HG02970 (cell line): Measurements from ENCODE around the gene NADK.
A peak's percentile ranks its signal among the peaks of the same experiment; 100 is the strongest.
"Not testable (repeated sequence)": the region's sequence is repeated elsewhere in the genome, so short reads cannot be mapped to it uniquely, and the experiment has no call there.

Experiments
- ATAC-seq: cut with Tn5 transposase; IDR thresholded peaks from one replicate; pipeline ENCODE4 v1.9.1; 2021; ENCODE audit warnings: mild to moderate bottlenecking, moderate library complexity, moderate number of reproducible peaks; ENCODE audit not compliant: unreplicated experiment, low FRiP score

Gene NADK

DNA sequence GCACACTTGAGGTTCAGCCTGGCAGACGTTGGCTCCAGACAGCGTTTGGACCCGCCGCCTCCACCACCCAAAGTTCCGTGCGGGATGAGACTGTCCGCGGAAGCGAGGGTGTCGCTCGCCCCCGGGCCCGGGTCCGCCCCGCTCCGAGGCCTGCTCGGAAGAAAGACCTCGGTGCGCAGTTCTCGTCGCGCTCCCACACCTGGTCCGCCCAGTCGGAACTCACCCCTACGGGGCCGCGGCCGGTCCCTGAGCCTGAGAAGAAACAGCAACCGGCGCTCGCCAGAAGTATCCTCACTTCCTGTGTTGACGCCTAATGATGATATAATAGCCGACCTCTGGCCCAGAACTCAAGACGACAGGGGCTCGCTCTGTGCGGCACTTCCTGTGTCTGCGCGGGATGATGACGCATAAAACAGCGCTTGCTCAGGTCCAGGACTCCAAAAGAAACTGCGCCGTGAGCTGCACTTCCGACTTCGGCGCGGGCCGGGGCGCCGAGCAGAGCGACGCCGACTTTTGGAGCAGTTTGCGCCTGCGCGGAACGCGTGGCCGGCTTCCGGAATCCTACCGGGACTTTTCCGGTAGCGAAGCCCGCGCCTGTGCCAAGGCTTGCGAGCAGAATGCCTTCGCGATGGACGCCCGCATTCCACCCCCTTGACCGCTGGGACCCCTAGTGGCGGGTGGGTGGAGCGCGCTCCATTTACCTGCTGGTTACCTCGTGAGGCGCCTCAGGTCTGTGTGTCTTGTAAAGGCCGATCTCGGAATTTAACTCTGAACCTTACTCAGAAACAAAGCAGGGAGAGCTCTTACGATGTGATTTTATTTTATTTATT is 54.0 kb downstream of the NADK start, which contains the start of gene CDK11A:
Gene CDK11A (minus strand): TSS at position 323 of the 830 bp plus-strand sequence. CDS start 1,539 bp downstream, outside the sequence.
- ATAC-seq, result peak; percentile 98

DNA sequence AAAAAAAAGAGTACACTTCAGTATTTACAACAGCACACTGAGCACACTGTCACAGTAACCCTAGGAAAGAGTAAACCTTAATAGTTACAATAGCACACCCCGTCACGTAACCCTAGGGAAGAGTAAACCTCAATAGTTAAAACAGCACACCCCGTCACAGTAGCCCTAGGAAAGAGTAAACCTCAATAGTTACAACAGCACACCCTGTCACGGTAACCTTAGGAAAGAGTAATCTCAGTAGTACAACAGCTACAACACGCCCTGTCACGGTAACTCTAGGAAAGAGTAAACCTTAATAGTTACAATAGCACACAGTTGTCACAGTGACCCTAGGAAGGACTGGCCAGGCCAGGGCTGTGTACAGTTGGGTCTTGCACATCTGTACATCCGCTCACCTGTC is 57.1 kb downstream of the NADK start:
- ATAC-seq, result no peak

DNA sequence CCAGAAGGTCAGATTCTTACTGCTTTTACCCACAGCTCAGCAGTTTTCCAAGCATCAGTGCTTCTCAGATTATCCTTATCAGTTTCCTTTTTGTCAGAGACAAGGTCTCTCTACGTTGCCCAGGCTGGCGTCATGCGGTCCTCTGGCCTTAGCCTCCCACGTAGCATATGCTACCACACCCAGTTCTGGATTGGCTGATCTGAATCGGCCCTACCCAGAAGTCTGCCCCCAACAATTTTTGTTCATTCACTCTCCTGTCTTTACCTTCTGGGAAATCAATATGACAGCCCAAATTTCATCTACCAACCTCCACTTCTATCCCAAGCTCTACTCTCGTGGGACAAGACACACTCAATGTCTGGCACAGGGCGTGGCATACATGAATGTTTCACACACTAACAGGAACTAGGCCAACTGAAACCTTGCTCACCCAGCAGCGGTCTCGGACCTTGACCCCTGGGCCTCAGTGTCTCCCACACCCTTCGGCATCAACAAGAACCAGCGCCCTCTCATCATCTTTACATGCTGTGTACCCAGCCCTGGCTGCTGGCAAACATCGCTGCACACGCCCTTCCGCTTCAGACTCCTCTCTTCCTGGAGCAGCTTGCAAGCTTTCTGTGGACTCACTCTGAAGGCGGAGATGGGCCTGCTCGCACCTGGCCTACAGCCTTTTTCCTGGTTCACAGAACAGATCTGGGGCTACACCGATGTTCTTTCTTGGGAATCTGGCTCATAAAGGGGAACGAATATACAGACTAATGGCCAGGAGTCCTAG is 63.0 kb downstream of the NADK start:
- not testable (repeated sequence) for ATAC-seq

DNA sequence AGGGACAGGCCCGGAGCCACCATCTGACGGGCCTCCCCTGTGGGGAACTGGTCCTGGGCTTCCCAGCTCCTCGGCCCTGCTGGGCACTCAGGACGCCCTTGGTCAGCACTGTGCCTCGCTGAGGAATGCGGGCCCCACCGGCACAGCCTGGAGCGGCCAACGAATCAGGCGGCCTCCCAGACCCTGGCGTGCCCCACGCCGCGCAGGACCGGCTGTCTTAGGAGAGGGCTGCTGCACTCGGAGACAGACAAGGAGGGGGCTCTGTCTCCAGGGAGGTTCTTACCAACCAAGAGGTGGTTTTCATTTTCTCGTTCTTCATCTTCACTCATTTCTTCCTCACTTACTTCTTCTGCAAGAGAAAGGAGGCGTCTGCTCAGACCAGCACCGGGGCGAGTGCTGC is 70.4 kb downstream of the NADK start:
- ATAC-seq, result not testable (repeated sequence)

DNA sequence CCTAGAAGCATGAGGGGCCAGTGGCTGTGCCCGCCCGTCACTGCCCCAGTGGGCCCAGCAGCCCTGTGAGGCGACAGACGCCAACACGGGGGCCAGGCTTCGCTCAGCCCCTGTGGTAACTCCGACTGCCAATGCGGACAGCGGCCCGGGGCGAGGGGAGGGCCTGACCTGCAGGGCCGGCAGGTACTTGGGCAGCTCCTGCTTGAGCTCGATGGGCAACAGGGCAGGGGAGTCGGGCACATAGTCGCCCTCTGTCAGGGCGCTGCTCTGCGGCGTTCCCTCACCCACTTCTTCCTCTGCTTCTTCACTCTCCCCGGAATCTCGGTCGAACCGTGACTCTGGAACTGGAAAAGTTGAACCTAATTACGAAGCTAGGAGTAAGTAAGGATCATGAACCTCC is 71.0 kb downstream of the NADK start:
- ATAC-seq, result not testable (repeated sequence)

DNA sequence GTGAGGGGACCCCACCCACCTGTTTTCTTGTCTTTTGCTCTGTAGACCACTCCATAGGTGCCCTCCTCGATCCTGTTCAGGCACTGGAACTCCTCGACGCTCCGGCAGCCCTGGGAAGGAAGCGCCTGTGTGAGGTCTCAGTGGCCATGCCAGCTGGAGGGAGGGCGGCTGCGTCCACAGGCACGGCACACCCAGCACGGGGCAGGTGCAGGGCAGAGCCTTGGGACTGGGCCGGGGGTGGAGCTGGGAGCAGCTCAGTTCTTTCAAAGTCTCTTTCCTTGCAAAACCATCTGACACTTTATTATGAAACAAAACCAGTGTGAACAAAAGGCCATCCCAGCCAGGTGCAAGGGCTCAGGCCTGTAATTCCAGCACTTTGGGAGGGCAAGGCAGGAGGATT is 72.6 kb downstream of the NADK start:
- ATAC-seq, result not testable (repeated sequence)

DNA sequence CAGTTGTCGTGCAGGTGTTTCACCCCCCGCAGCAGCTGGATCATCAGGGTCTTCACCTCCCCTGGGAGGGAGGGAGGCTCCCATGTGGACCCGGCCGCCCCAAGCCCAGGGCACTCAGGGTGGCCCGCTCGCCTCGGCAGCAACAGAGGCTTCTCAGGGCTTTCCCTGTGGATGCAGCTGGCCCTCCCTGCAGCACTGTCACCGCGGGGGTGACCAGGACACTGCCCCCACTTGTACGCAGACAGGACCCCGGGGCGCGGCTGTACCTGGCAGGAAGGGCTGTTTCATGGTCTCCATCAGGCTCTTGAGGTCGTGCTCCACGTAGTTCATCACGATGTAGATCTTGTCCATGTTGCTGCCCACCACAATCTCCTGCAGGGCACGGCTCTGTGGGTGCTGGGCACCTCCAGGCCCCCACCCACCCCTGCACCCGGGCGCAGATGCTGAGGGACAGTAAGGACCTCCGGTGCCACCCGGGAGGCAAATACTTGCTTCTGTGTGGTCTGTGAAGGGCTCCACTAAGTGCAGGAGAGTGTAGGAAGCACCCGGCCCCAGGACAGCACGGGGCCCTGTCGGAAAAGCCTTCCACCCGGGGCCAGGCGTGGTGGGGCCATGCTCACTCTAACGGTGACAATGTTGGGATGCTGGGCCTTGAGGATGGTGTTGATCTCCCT is 73.8 kb downstream of the NADK start:
- not testable (repeated sequence) for ATAC-seq

DNA sequence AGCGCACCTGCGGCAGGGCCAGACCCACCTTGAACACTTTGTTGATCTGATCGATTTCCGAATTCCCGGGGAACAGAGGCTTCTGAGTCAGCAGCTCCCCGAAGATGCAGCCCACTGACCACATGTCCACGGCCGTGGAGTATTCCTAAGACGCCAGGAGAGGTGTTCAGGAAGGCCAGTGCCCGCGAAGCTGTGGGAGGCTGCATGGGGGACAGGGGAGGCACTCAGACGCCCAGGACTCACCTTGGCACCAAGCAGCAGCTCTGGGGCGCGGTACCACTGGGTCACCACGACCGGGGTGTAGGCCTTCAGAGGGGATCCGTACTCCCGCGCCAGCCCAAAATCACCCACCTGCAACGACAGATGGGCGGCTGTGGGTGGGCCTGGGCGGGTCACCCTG is 74.5 kb downstream of the NADK start:
- no peak for ATAC-seq

DNA sequence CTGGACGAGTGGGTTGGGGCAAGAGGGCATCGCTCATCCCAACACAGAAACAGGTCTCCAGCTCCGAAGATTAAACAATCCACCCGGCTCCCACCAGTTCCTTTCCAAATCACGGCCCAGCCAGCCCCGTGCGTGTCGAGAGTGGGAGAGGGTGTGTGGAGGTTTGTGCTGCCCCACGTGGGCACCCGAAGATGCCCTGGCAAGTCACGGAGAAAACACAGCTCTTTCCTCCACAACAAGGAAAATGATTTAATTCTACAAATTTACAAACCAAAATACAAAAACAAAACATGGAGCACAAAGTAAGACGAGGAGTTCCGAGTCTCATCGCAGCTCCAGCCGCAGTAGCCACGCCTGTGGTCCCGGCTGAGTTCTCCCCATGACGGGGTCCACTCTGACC is 75.8 kb downstream of the NADK start:
- not testable (repeated sequence) for ATAC-seq
